Spleen (tissue), 11 donors: ENCODE measurements around the gene LSM14B. TPM values are rescaled to one million over a fixed set of nuclear protein-coding genes. Genes with fewer than 3 reads are reported as not detected.

Experiments used
- DNase-seq: peaks from one replicate; pipeline ENCODE4 v3.0.0-alpha.2; 2020
- H3K27ac ChIP-seq, 8 donors: fragments of 200-600 bp; sonication (generic) in 7 of 8; 1 replicate in 4 of 8; 2 replicates in 4 of 8; pipeline versions ENCODE4 v1.5.0 to v1.8.0; 2016 to 2021; ENCODE audit warnings: inconsistent platforms in 4 of 8, mild to moderate bottlenecking in 4 of 8, moderate library complexity in 1 of 8
- H3K27me3 ChIP-seq, 7 donors: fragments of 200-600 bp; sonication (generic) in 6 of 7; replicated peaks in 1 of 7; 1 replicate in 4 of 7; 2 replicates in 3 of 7; pipeline versions ENCODE4 v1.5.0 to v1.8.0; 2016 to 2021; ENCODE audit warnings: inconsistent platforms in 3 of 7, mild to moderate bottlenecking in 1 of 7
- H3K36me3 ChIP-seq, 6 donors: fragments of 200-600 bp; sonication (generic) in 5 of 6; 1 replicate in 4 of 6; 2 replicates in 2 of 6; pipeline versions ENCODE4 v1.5.0 to v1.8.0; 2016 to 2021; ENCODE audit warnings: inconsistent platforms in 2 of 6
- H3K4me1 ChIP-seq, 6 donors: fragments of 200-600 bp; sonication (generic) in 5 of 6; 1 replicate in 3 of 6; 2 replicates in 3 of 6; pipeline versions ENCODE4 v1.5.0 to v1.8.0; 2016 to 2021; ENCODE audit warnings: inconsistent platforms in 3 of 6
- H3K4me3 ChIP-seq, 8 donors: fragments of 200-600 bp; sonication (generic) in 7 of 8; 1 replicate in 4 of 8; 2 replicates in 4 of 8; pipeline versions ENCODE4 v1.5.0 to v1.8.0; 2016 to 2021; ENCODE audit warnings: inconsistent platforms in 4 of 8, mild to moderate bottlenecking in 4 of 8, moderate library complexity in 2 of 8
- H3K9me3 ChIP-seq, 8 donors: fragments of 200-600 bp; sonication (generic) in 7 of 8; 1 replicate in 4 of 8; 2 replicates in 4 of 8; pipeline versions ENCODE4 v1.5.0 to v1.8.0; 2016 to 2021; ENCODE audit warnings: inconsistent platforms in 4 of 8
- CTCF ChIP-seq, 11 experiments: fragments of 200-600 bp in 7 of 11; fragments of 450-650 bp in 4 of 11; sonication (generic) in 4 of 11; IDR thresholded peaks in 8 of 11; conservative IDR thresholded peaks in 3 of 11; 1 replicate in 7 of 11; 2 replicates in 4 of 11; pipeline versions ENCODE4 v1.4.0 to v1.8.0; 2016 to 2021; ENCODE audit warnings: antibody characterized with exemption in 11 of 11, inconsistent platforms in 4 of 11, mild to moderate bottlenecking in 1 of 11
- POLR2A ChIP-seq, 3 donors: fragments of 450-650 bp; IDR thresholded peaks; one replicate each; pipeline ENCODE4 v1.5.1; 2017; ENCODE audit warnings: antibody characterized with exemption in 3 of 3, mild to moderate bottlenecking in 1 of 3
- POLR2AphosphoS5 ChIP-seq, 3 donors: sonication (generic); formaldehyde crosslinking; IDR thresholded peaks; one replicate each; pipeline ENCODE4 v1.5.1; 2017; ENCODE audit warnings: antibody characterized with exemption in 3 of 3
- WGBS, 5 donors: extraction: QIAGEN DNeasy Blood & Tissue Kit in 3 of 5; methylation state at CpG; one replicate each; pipeline versions ENCODE4 v1.1.5 to v1.1.7; 2013 to 2018; 5-methylcytosine and 5-hydroxymethylcytosine counted together
- intact Hi-C: fragments of 100-400 bp; cut with DNase I; formaldehyde crosslinking; loops from one replicate; pipeline ENCODE4 v1.15.0; 2023; ENCODE audit warnings: low total_unique reads
- polyA plus RNA-seq, 3 donors: library from polyadenylated mRNA; stranded (reverse); fragments of 200-250 nt; gene quantifications; one replicate each; pipeline ENCODE4 v1.2.1, GENCODE V29; 2013
- total RNA-seq, 7 donors: library from RNA; depleted of rRNA in 3 of 7; stranded (reverse); fragments of >200 nt in 3 of 7; fragmentation: NEBNext Ultra II Directional in 4 of 7; extraction: Animal tissue kit (Norgen Biotek cat#: 25700) in 4 of 7; gene quantifications; one replicate each; pipeline versions ENCODE4 v1.1.0 to v1.2.1, GENCODE V29; 2016 to 2021
- donor health status: healthy with polysubstance abuse.
- donor health status: DM: no; HTN: no; CAD: no; lungs with moderate emphysema.
- donor health status: DM: no; HTN: no; CAD: no.
- donor health status: Bipolar disorder and iron deficiency.
- donor health status: healthy.
- donor health status: DM: no; HTN: no; CAD: no.
- donor health status: DM: yes; HTN: yes; CAD: no.

Gene LSM14B
- total and polyA plus RNA-seq, 10 donors, result 14.0 to 37.6 (median 26.0) TPM

GRCh38 chr20:62156592-62157386 lies 34.5 kb downstream of the LSM14B start:
- intact Hi-C loops, result no loop called here

GRCh38 chr20:62157387-62158087 lies 35.3 kb downstream of the LSM14B start:
- Histone ChIP-seq H3K27me3 (no peaks in the 10 kb centered on the region), H3K27ac (no peak overlapping the region), H3K36me3 (peaks cover 0 to 78% (median 20%) of the 10 kb centered on the region in 6 donors), H3K4me3 (no peak overlapping the region), H3K9me3 (peaks cover 0 to 12% (median 3%) of the 10 kb centered on the region in 8 donors), H3K4me1 (peaks cover 6 to 21% (median 11%) of the 10 kb centered on the region in 6 donors)
- 84 to 90% (median 86%) methylated on average over 22 to 25 of the region's 25 CpGs for WGBS, 5 donors
- intact Hi-C loops, result no loop called here
- no peak for DNase-seq
- TF ChIP-seq CTCF (IDR thresholded peaks at IDR 0.05 in 8 of 11, conservative IDR thresholded peaks at IDR 0.05 in 3 of 11) (no peak), POLR2A (IDR thresholded peaks at IDR 0.05) (no peak), POLR2AphosphoS5 (IDR thresholded peaks at IDR 0.05) (no peak)

More at GRCh38 chr20:62156592-62157386, 34.5 kb downstream of the LSM14B start:
- TF ChIP-seq POLR2A (IDR thresholded peaks at IDR 0.05), result no peak
- peak; percentile 53 to 85 (median 69) for TF ChIP-seq CTCF (IDR thresholded peaks at IDR 0.05 in 8 of 11, conservative IDR thresholded peaks at IDR 0.05 in 3 of 11)
- TF ChIP-seq POLR2AphosphoS5 (IDR thresholded peaks at IDR 0.05), result peak; percentile 18 to 65 (median 44)
- Histone ChIP-seq H3K36me3 (peaks cover 0 to 76% (median 14%) of the 10 kb centered on the region in 6 donors), H3K4me3 (no peak overlapping the region), H3K27me3 (no peaks in the 10 kb centered on the region), H3K9me3 (peaks cover 0 to 12% (median 3%) of the 10 kb centered on the region in 8 donors), H3K27ac (no peak overlapping the region), H3K4me1 (peaks cover 6 to 28% (median 14%) of the 10 kb centered on the region in 6 donors)
- DNase-seq, result peak; percentile 91
- WGBS, 5 donors, result 36 to 56% (median 47%) methylated on average over 13 to 24 of the region's 24 CpGs

GRCh38 chr20:62158088-62158400 lies 35.8 kb downstream of the LSM14B start:
- H3K4me3 ChIP-seq, result no peak overlapping the region
- intact Hi-C loops, result no loop called here
- H3K9me3 ChIP-seq, result peaks cover 0 to 8% (median 2%) of the 10 kb centered on the region in 8 donors
- DNase-seq, result no peak
- peaks cover 0 to 78% (median 25%) of the 10 kb centered on the region in 6 donors for H3K36me3 ChIP-seq
- H3K4me1 ChIP-seq, result peaks cover 6 to 21% (median 11%) of the 10 kb centered on the region in 6 donors
- TF ChIP-seq POLR2A (IDR thresholded peaks at IDR 0.05), result no peak
- TF ChIP-seq CTCF (IDR thresholded peaks at IDR 0.05 in 8 of 11, conservative IDR thresholded peaks at IDR 0.05 in 3 of 11), result no peak
- no peak for TF ChIP-seq POLR2AphosphoS5 (IDR thresholded peaks at IDR 0.05)
- no peaks in the 10 kb centered on the region for H3K27me3 ChIP-seq
- no peak overlapping the region for H3K27ac ChIP-seq
- 91 to 98% (median 96%) methylated on average over 12 of the region's 12 CpGs for WGBS, 5 donors

GRCh38 chr20:62158541-62158940 lies 36.3 kb downstream of the LSM14B start:
- TF ChIP-seq POLR2AphosphoS5 (IDR thresholded peaks at IDR 0.05) (no peak), CTCF (IDR thresholded peaks at IDR 0.05 in 8 of 11, conservative IDR thresholded peaks at IDR 0.05 in 3 of 11) (no peak), POLR2A (IDR thresholded peaks at IDR 0.05) (no peak)
- H3K27ac ChIP-seq, result no peak overlapping the region
- no peaks in the 10 kb centered on the region for H3K27me3 ChIP-seq
- peaks cover 0 to 78% (median 30%) of the 10 kb centered on the region in 6 donors for H3K36me3 ChIP-seq
- DNase-seq, result no peak
- peaks cover 0 to 3% (median 0%) of the 10 kb centered on the region in 8 donors for H3K9me3 ChIP-seq
- 93 to 96% (median 96%) methylated on average over 19 to 22 of the region's 22 CpGs for WGBS, 5 donors
- intact Hi-C loops, result no loop called here
- peaks cover 6 to 21% (median 11%) of the 10 kb centered on the region in 6 donors for H3K4me1 ChIP-seq
- H3K4me3 ChIP-seq, result no peak overlapping the region
